HG02973 (cell line): ENCODE measurements around the gene SLC6A20.

Experiments
- ATAC-seq: cut with Tn5 transposase; IDR thresholded peaks from one replicate; pipeline ENCODE4 v1.9.1; 2021; ENCODE audit warnings: moderate library complexity; ENCODE audit not compliant: unreplicated experiment

Gene SLC6A20

GRCh38 chr3:45802146-45802545 lies 5.8 kb upstream of the SLC6A20 start:
- no peak for ATAC-seq

- no peak for ATAC-seq
Measured at GRCh38 chr3:45800611-45801010, 4.3 kb upstream of the SLC6A20 start.

GRCh38 chr3:45799586-45799985 lies 3.2 kb upstream of the SLC6A20 start:
- ATAC-seq: no peak

GRCh38 chr3:45798034-45798433 lies 1.7 kb upstream of the SLC6A20 start:
- no peak for ATAC-seq

GRCh38 chr3:45796902-45797637 lies 734 bp upstream of the SLC6A20 start:
- no peak for ATAC-seq

- ATAC-seq: no peak
Measured at GRCh38 chr3:45795509-45795881, 841 bp downstream of the SLC6A20 start.

- no peak for ATAC-seq
Measured at GRCh38 chr3:45794660-45795059, 1.7 kb downstream of the SLC6A20 start.

GRCh38 chr3:45794177-45794560 lies 2.2 kb downstream of the SLC6A20 start:
- ATAC-seq: no peak

GRCh38 chr3:45793482-45794176 lies 2.7 kb downstream of the SLC6A20 start:
- ATAC-seq: no peak

GRCh38 chr3:45792516-45793172 lies 3.7 kb downstream of the SLC6A20 start:
- ATAC-seq: no peak

- ATAC-seq: no peak
Measured at GRCh38 chr3:45792036-45792435, 4.3 kb downstream of the SLC6A20 start.

GRCh38 chr3:45790596-45790995 lies 5.7 kb downstream of the SLC6A20 start:
- ATAC-seq: no peak

GRCh38 chr3:45789235-45789812 lies 7.0 kb downstream of the SLC6A20 start:
- ATAC-seq: no peak

- ATAC-seq: no peak
Measured at GRCh38 chr3:45787551-45787950, 8.8 kb downstream of the SLC6A20 start.

- no peak for ATAC-seq
Measured at GRCh38 chr3:45786801-45787495, 9.4 kb downstream of the SLC6A20 start.

GRCh38 chr3:45785605-45786150 lies 10.7 kb downstream of the SLC6A20 start:
- ATAC-seq: no peak

- ATAC-seq: no peak
Measured at GRCh38 chr3:45783667-45784066, 12.7 kb downstream of the SLC6A20 start.

GRCh38 chr3:45782381-45782780 lies 14.0 kb downstream of the SLC6A20 start:
- ATAC-seq: no peak

GRCh38 chr3:45781841-45782240 lies 14.5 kb downstream of the SLC6A20 start:
- ATAC-seq: no peak

GRCh38 chr3:45781271-45781670 lies 15.1 kb downstream of the SLC6A20 start:
- no peak for ATAC-seq
